ENCODE data around the gene ST8SIA4. TPM values are rescaled to one million over a fixed set of nuclear protein-coding genes. Genes with fewer than 3 reads are reported as not detected.

The ST8SIA4 gene, protein sequence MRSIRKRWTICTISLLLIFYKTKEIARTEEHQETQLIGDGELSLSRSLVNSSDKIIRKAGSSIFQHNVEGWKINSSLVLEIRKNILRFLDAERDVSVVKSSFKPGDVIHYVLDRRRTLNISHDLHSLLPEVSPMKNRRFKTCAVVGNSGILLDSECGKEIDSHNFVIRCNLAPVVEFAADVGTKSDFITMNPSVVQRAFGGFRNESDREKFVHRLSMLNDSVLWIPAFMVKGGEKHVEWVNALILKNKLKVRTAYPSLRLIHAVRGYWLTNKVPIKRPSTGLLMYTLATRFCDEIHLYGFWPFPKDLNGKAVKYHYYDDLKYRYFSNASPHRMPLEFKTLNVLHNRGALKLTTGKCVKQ
- total RNA-seq (10 to 100 TPM; 17.5 to 54.5 (median 23.4) TPM), polyA plus RNA-seq (1 to 10 TPM; 5.8 to 6.7 TPM), total RNA-seq (23.4 reads per million, percentile 54 among the genes with 10 or more reads in this experiment)

DNA sequence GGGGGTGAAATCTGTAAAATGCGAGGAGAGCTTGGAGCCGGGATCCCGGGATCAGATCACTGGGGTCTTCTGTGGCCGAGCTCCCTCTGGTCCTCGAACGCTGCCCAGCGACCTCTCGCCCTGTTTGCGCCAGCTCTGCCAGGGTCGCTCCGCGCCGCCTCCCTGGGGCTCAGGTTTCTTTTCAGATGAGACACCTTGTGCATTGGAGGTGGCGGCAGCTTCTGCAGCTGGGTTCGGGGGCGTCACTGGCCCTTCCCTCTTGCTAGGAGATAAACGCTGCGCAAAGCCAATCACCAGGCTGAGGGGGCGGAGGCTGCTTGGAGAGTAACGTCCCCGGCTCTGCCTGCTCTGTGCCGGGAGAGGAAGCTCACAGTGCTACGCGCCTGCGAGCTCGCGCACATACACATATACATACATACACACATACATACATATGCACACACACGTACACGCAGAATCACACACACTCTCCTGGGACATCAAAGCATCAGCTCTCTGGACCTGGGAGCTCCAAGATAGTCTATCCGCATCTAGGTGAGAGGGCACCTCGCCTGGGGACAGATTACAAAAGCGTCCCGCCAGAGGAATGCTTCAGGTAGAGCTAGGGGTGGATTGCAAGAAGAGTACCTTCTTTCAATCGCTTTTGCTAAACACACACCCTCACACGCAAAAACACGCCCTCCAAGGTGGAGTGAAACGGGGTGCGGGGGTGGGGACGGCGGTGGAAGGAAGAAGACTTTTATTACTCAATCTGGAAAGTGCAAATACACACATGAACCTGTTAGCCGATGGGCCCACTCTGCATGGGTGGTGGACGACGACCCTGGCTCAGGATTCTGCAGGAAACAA lies at the start of gene ST8SIA4:
TSS of gene ST8SIA4 (minus strand) at position 244 of the 849 bp plus-strand sequence. CDS start 327 bp downstream, outside the sequence.
- DNase-seq, result peak; percentile 70 to 95 (median 87)
- peak within 1 kb of the TSS; percentile 86 to 98 (median 94) for H3K27ac Mint-ChIP-seq
- ChIA-PET POLR2A (interaction anchor here (0.6 to 6.2 kb wide), 15 partner anchors 8 to 1996 kb away, joined by 3 to 68 read pairs (median 6); partner anchors contain the start of genes CHD1 and FAM174A), CTCF (interaction anchor here (0.7 to 1.6 kb wide), 6 partner anchors 10 to 124 kb away, joined by 3 to 6 read pairs (median 3); no protein-coding TSS in a partner anchor)
- H3K36me3 Mint-ChIP-seq, result peaks cover 0 to 24% (median 0%) of the 10 kb centered on the region in 5 donors
- Histone ChIP-seq H3K4me3 (ENCODE audit: low read length) (peak within 1 kb of the TSS; percentile 83), H3K27me3 (ENCODE audit: control insufficient read depth in 2 of 2, insufficient read depth in 2 of 2, low read length in 2 of 2) (no peaks in the 10 kb centered on the region), H3K36me3 (ENCODE audit: control insufficient read depth in 2 of 3, insufficient read depth in 3 of 3, low read length in 3 of 3) (no peaks in the 10 kb centered on the region), H3K4me1 (ENCODE audit: control insufficient read depth in 2 of 2, insufficient read depth in 2 of 2, low read length in 2 of 2) (peaks cover 22 to 23% of the 10 kb centered on the region in 2 donors), H3K9me3 (ENCODE audit: control insufficient read depth in 2 of 3, low read length in 3 of 3) (no peaks in the 10 kb centered on the region), H3K27ac (ENCODE audit: low read depth, low read length) (peak within 1 kb of the TSS; percentile 89)
- ATAC-seq, result peak; percentile 82
- H3K9me3 Mint-ChIP-seq, result peaks cover 0 to 2% (median 0%) of the 10 kb centered on the region in 11 donors
- intact Hi-C loops (cut with micrococcal nuclease), result loop anchor here (1.0 to 10.0 kb wide), 15 partner anchors 32 to 1974 kb away; partner anchors contain the start of genes CHD1 (in 2 of the 2), FAM174A (in 1 of the 2), PAM (in 1 of the 2) and SLCO4C1 (in 1 of the 2)
- H3K4me1 Mint-ChIP-seq, result peaks cover 32 to 51% (median 46%) of the 10 kb centered on the region in 7 donors
- no peaks in the 10 kb centered on the region for H3K27me3 Mint-ChIP-seq
- H3K4me3 Mint-ChIP-seq, result peak within 1 kb of the TSS; percentile 88 to 99 (median 96)

GRCh38 chr5:100950985-100951384 lies 47.9 kb upstream of the ST8SIA4 start:
- H3K27me3 ChIP-seq (ENCODE audit: control insufficient read depth in 2 of 2, insufficient read depth in 2 of 2, low read length in 2 of 2), result no peaks in the 10 kb centered on the region
- Mint-ChIP-seq H3K4me3 (no peak overlapping the region), H3K27ac (no peak overlapping the region), H3K36me3 (peaks cover 0 to 14% (median 5%) of the 10 kb centered on the region in 5 donors), H3K4me1 (peaks cover 0 to 2% (median 0%) of the 10 kb centered on the region in 7 donors), H3K27me3 (peaks cover 0 to 3% (median 0%) of the 10 kb centered on the region in 5 donors), H3K9me3 (peaks cover 1 to 27% (median 12%) of the 10 kb centered on the region in 11 donors)
- no peaks in the 10 kb centered on the region for H3K4me1 ChIP-seq (ENCODE audit: control insufficient read depth in 2 of 2, insufficient read depth in 2 of 2, low read length in 2 of 2)
- DNase-seq (no peak), ATAC-seq (no peak)
- ChIA-PET POLR2A (no interaction called here), CTCF (no interaction called here)
- H3K9me3 ChIP-seq (ENCODE audit: control insufficient read depth in 2 of 3, low read length in 3 of 3), result peaks cover 0 to under 1% (median 0%) of the 10 kb centered on the region in 3 experiments
- intact Hi-C loops (cut with micrococcal nuclease), result no loop called here
- no peak overlapping the region for H3K27ac ChIP-seq (ENCODE audit: low read depth, low read length)
- no peak overlapping the region for H3K4me3 ChIP-seq (ENCODE audit: low read length)
- no peaks in the 10 kb centered on the region for H3K36me3 ChIP-seq (ENCODE audit: control insufficient read depth in 2 of 3, insufficient read depth in 3 of 3, low read length in 3 of 3)

- Mint-ChIP-seq H3K9me3 (peaks cover 0 to 4% (median 0%) of the 10 kb centered on the region in 11 donors), H3K27me3 (no peaks in the 10 kb centered on the region), H3K4me1 (peaks cover 0 to 20% (median 0%) of the 10 kb centered on the region in 7 donors), H3K27ac (no peak overlapping the region), H3K4me3 (no peak overlapping the region), H3K36me3 (peaks cover 0 to 16% (median 0%) of the 10 kb centered on the region in 5 donors)
- no peak for DNase-seq
- no peak for ATAC-seq
- intact Hi-C loops (cut with micrococcal nuclease), result loop anchor here in 1 of 2 donors (1.0 kb wide), 1 partner anchor 8 kb away; no protein-coding TSS in a partner anchor
- H3K27me3 ChIP-seq (ENCODE audit: control insufficient read depth in 2 of 2, insufficient read depth in 2 of 2, low read length in 2 of 2), result no peaks in the 10 kb centered on the region
- ChIA-PET POLR2A (interaction anchor here (0.6 kb wide), 1 partner anchor 14 kb away, joined by 6 read pairs; no protein-coding TSS in a partner anchor), CTCF (no interaction called here)
- no peaks in the 10 kb centered on the region for H3K9me3 ChIP-seq (ENCODE audit: control insufficient read depth in 2 of 3, low read length in 3 of 3)
- H3K4me3 ChIP-seq (ENCODE audit: low read length), result no peak overlapping the region
- H3K27ac ChIP-seq (ENCODE audit: low read depth, low read length), result no peak overlapping the region
- no peaks in the 10 kb centered on the region for H3K36me3 ChIP-seq (ENCODE audit: control insufficient read depth in 2 of 3, insufficient read depth in 3 of 3, low read length in 3 of 3)
- H3K4me1 ChIP-seq (ENCODE audit: control insufficient read depth in 2 of 2, insufficient read depth in 2 of 2, low read length in 2 of 2), result no peaks in the 10 kb centered on the region
These were observed 10.2 kb upstream of the ST8SIA4 start for GRCh38 chr5:100913298-100913697.

DNA sequence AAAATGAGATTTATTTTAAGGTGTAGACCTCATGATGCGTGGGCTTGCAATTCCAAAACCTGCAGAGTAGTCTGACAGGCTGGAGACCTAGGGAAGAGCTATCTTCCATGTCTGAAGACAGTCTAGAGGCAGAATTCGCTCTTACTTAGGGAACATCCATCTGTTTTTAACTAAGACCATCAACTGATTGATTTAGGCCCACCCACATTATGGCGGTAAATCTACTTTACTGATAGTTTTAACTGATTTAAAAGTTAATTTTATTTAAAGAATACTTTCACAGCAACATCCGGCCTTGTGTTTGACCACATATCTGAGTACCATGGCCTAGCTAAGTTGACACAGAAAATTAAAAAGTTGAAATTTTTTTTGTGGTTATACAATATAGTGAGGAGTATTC lies 6.0 kb upstream of the ST8SIA4 start:
- Histone ChIP-seq H3K27me3 (ENCODE audit: control insufficient read depth in 2 of 2, insufficient read depth in 2 of 2, low read length in 2 of 2) (no peaks in the 10 kb centered on the region), H3K27ac (ENCODE audit: low read depth, low read length) (no peak overlapping the region), H3K9me3 (ENCODE audit: control insufficient read depth in 2 of 3, low read length in 3 of 3) (no peaks in the 10 kb centered on the region), H3K4me3 (ENCODE audit: low read length) (no peak overlapping the region), H3K36me3 (ENCODE audit: control insufficient read depth in 2 of 3, insufficient read depth in 3 of 3, low read length in 3 of 3) (no peaks in the 10 kb centered on the region), H3K4me1 (ENCODE audit: control insufficient read depth in 2 of 2, insufficient read depth in 2 of 2, low read length in 2 of 2) (peaks cover 6 to 8% of the 10 kb centered on the region in 2 donors)
- no peak for DNase-seq
- Mint-ChIP-seq H3K27me3 (no peaks in the 10 kb centered on the region), H3K9me3 (peaks cover 0 to 2% (median 0%) of the 10 kb centered on the region in 11 donors), H3K4me3 (no peak overlapping the region), H3K4me1 (peaks cover 17 to 47% (median 22%) of the 10 kb centered on the region in 7 donors), H3K36me3 (peaks cover 0 to 9% (median 0%) of the 10 kb centered on the region in 5 donors), H3K27ac (no peak overlapping the region)
- no peak for ATAC-seq
- POLR2A ChIA-PET, result no interaction called here
- intact Hi-C loops (cut with micrococcal nuclease), result loop anchor here (10.0 kb wide), 3 partner anchors 1386 to 1874 kb away; partner anchors contain the start of genes PAM (in 1 of the 2) and SLCO4C1 (in 1 of the 2)
- CTCF ChIA-PET, result no interaction called here

GRCh38 chr5:100905259-100905914 lies 2.3 kb upstream of the ST8SIA4 start:
- no peaks in the 10 kb centered on the region for H3K9me3 ChIP-seq (ENCODE audit: control insufficient read depth in 2 of 3, low read length in 3 of 3)
- Mint-ChIP-seq H3K9me3 (peaks cover 0 to 2% (median 0%) of the 10 kb centered on the region in 11 donors), H3K36me3 (peaks cover 0 to 16% (median 0%) of the 10 kb centered on the region in 5 donors), H3K4me1 (peaks cover 20 to 46% (median 29%) of the 10 kb centered on the region in 7 donors), H3K27me3 (no peaks in the 10 kb centered on the region), H3K27ac (peak overlapping the region; percentile 26 to 98 (median 93)), H3K4me3 (peak overlapping the region; percentile 88 to 99 (median 96))
- H3K4me3 ChIP-seq (ENCODE audit: low read length), result peak overlapping the region; percentile 83
- intact Hi-C loops (cut with micrococcal nuclease), result loop anchor here (1.0 to 10.0 kb wide), 5 partner anchors 8 to 1871 kb away; partner anchors contain the start of genes PAM (in 1 of the 2) and SLCO4C1 (in 1 of the 2)
- peaks cover 6 to 8% of the 10 kb centered on the region in 2 donors for H3K4me1 ChIP-seq (ENCODE audit: control insufficient read depth in 2 of 2, insufficient read depth in 2 of 2, low read length in 2 of 2)
- DNase-seq (peak in 7 of 9 donors; percentile 4 to 33 (median 26)), ATAC-seq (no peak)
- H3K36me3 ChIP-seq (ENCODE audit: control insufficient read depth in 2 of 3, insufficient read depth in 3 of 3, low read length in 3 of 3), result no peaks in the 10 kb centered on the region
- ChIA-PET CTCF (interaction anchor here (0.7 kb wide), 1 partner anchor 9 kb away, joined by 3 read pairs; no protein-coding TSS in a partner anchor), POLR2A (interaction anchor here (1.1 to 6.2 kb wide), 4 partner anchors 10 to 18 kb away, joined by 3 to 68 read pairs (median 16); no protein-coding TSS in a partner anchor)
- H3K27ac ChIP-seq (ENCODE audit: low read depth, low read length), result peak overlapping the region; percentile 89
- H3K27me3 ChIP-seq (ENCODE audit: control insufficient read depth in 2 of 2, insufficient read depth in 2 of 2, low read length in 2 of 2), result no peaks in the 10 kb centered on the region

All from naive thymus-derived CD4-positive, alpha-beta T cell (primary cell).